T47D (cell line): ENCODE measurements around the gene CCDC24.

Experiments used
- DNase-seq, 2 experiments: peaks; one replicate each; pipeline versions ENCODE4 v3.0.0 to v3.0.0-alpha.2; 2011 to 2012; ENCODE audit warnings: low read depth in 1 of 2, low spot score in 1 of 2
- JUND ChIP-seq: IDR thresholded peaks from 2 replicates; pipeline ENCODE4 v1.6.1; 2012; ENCODE audit warnings: low read depth
- in situ Hi-C: cut with HindIII; loops from 2 replicates; pipeline ENCODE4 v1.10.0; 2016; ENCODE audit warnings: low sequenced_read_pairs, low pct_unique_long_range_greater_than_20kb

Gene CCDC24

DNA sequence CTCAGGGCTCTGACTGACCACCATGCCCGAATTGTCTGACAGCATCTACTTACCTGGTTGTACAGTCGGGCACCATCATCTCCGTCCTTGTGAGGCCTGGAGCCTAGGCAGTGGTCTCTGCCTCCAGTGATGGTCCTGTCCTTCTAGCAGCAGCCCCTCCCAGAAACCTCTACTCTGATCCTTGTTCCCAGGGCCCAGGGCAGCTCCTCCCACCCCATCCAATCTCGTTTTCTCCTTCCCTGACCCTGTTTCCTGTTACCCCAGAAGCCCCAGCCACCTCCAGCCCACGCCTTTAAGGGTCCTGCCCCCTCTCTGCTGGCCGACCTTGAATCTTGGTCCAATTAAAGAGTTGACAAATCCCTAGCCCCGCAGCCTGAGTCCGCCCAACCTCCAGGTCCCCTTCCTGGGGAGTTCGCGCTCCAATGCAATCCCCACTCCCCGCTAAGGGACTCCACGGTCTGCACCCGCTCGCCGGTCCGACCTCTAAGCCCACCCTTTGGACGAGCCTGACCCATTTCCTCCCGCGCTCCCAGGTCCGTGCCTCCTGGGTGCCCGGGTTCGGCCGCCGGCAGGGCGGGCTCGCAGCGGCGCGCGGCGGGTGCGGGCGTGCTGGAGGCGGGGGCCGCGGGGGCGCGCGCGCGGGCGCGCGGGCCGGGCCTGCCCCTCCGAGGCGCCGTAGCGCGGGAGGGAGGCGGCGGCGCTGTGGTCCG lies 12.7 kb upstream of the CCDC24 start, which contains the start of gene B4GALT2:
Gene B4GALT2 (plus strand): TSS at position 660 of the 710 bp plus-strand sequence. CDS start 1,951 bp downstream, outside the sequence.
- in situ Hi-C loops, result no loop called here
- no peak for TF ChIP-seq JUND
- peak; percentile 47 to 74 for DNase-seq

GRCh38 chr1:43979261-43979527 lies 12.2 kb upstream of the CCDC24 start:
- no peak for TF ChIP-seq JUND
- in situ Hi-C loops, result no loop called here
- no peak for DNase-seq

GRCh38 chr1:43979528-43980254 lies 11.7 kb upstream of the CCDC24 start:
- in situ Hi-C loops, result no loop called here
- peak in 1 of 2 experiments; percentile 33 for DNase-seq
- no peak for TF ChIP-seq JUND

DNA sequence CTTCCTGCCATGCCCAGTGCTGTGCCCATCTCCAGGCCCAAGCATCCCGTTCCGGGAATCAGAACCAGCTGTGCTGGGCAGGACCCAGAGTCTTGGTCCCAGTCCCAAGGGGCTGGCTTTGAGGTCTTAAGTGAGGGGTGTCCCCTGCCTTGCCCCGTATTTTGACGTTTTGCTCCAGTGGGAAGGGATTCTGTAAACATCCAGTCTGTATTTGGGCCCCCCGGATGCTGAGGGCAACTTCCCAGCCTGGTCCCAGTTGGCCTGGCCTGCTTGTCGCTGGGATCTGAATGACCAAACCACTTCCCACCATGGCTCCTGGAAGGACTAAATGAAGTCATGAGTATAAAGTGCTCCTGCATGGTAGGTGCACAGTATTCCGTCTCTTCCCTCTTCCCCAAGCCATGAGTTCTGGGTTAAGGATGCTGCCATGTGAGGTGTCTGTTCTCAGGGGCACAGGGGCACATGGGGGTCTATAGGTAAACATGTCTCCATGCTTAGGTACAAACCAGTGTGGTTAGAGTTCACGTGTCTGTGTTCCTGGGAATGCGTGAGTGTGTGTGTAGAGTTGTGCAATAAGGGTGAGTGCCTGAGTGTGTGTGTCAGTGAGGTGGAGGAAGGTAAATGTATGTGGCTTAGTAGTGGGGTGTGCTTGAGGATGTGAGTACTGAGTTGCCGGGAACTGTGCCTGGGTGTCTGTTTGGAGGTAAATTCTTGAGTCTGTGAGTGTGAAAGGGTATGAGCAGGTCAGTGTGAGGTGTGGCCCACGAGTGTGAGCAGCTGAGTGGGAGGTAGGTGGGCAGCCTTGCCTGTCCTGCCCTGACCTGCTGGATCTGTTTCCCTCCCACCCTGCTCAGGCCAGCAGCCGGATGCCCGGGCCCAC lies 10.9 kb upstream of the CCDC24 start:
- in situ Hi-C loops, result no loop called here
- no peak for TF ChIP-seq JUND
- DNase-seq, result no peak

DNA sequence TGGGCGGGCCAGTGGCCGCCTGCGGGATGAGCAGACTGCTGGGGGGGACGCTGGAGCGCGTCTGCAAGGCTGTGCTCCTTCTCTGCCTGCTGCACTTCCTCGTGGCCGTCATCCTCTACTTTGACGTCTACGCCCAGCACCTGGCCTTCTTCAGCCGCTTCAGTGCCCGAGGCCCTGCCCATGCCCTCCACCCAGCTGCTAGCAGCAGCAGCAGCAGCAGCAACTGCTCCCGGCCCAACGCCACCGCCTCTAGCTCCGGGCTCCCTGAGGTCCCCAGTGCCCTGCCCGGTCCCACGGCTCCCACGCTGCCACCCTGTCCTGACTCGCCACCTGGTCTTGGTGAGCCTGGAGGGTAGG lies 10.3 kb upstream of the CCDC24 start:
- in situ Hi-C loops, result no loop called here
- DNase-seq, result no peak
- no peak for TF ChIP-seq JUND

DNA sequence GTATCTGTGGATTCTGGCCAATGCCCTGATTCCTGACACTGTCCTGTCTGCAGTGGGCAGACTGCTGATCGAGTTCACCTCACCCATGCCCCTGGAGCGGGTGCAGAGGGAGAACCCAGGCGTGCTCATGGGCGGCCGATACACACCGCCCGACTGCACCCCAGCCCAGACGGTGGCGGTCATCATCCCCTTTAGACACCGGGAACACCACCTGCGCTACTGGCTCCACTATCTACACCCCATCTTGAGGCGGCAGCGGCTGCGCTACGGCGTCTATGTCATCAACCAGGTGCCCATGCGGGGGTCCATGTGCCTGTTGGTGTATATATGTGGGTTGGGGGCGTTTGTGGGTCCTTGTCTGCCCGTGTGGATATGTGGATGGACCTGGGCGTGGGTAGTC lies 9.8 kb upstream of the CCDC24 start:
- in situ Hi-C loops, result no loop called here
- DNase-seq, result no peak
- no peak for TF ChIP-seq JUND

- no peak for TF ChIP-seq JUND
- no peak for DNase-seq
- in situ Hi-C loops, result no loop called here
Measured at GRCh38 chr1:43982241-43982640, 9.2 kb upstream of the CCDC24 start.

GRCh38 chr1:43982808-43983207 lies 8.6 kb upstream of the CCDC24 start:
- TF ChIP-seq JUND, result no peak
- DNase-seq, result no peak
- in situ Hi-C loops, result no loop called here

GRCh38 chr1:43983253-43983899 lies 8.0 kb upstream of the CCDC24 start:
- no peak for TF ChIP-seq JUND

DNA sequence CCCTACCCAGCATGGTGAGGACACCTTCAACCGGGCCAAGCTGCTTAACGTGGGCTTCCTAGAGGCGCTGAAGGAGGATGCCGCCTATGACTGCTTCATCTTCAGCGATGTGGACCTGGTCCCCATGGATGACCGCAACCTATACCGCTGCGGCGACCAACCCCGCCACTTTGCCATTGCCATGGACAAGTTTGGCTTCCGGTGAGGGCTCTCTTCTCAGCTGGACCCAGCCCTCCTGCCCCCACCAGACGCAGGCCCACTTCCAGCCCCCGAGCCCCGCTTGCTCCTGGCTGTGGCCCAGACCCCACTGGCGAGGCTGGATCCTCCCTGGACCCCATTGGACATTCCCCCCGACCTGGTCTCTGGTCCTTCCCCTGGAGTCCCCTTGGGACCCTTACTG lies 6.5 kb upstream of the CCDC24 start:
- TF ChIP-seq JUND, result no peak
- DNase-seq, result no peak
- in situ Hi-C loops, result no loop called here

More at GRCh38 chr1:43983253-43983899, 8.0 kb upstream of the CCDC24 start:
- in situ Hi-C loops, result no loop called here
- no peak for DNase-seq

DNA sequence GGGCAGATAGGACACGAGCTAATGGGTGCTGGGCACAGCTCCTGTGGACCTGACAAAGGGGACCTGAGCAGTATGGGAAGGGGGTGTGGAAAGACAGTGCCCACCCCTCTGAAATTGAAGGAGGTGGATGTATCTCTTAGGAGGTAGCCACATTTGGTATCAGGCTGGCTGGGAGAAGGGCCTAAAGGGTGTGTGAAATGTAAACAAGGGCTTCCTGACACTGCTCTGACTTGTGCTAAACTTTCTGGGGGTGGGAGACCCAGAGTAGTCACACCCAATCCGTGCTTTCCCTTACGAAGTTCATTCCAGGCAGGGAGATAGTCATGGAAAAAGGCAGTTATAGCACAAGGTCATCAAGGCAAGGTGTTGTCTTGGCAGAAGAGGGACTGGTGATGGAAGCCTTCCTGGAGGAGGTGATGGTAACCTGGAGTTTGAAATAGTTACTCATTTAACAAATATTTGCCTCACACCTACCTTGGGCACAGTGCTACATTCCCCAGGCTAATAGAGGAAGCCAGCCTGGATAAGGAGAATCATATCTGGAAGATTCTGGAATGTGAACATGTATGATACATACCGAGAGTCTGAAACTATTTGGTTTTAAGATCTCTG lies 5.3 kb upstream of the CCDC24 start:
- in situ Hi-C loops, result no loop called here
- no peak for TF ChIP-seq JUND
- no peak for DNase-seq

GRCh38 chr1:43986712-43987111 lies 4.7 kb upstream of the CCDC24 start:
- no peak for TF ChIP-seq JUND
- no peak for DNase-seq
- in situ Hi-C loops, result no loop called here
